ENCODE data around the gene GCG. TPM values are rescaled to one million over a fixed set of nuclear protein-coding genes. Genes with fewer than 3 reads are reported as not detected.

GCG gene
- polyA plus RNA-seq, 1 donor (not counting 4 experiments of a cell fraction or from before 2014, with no cell fraction given) = not detected

DNA sequence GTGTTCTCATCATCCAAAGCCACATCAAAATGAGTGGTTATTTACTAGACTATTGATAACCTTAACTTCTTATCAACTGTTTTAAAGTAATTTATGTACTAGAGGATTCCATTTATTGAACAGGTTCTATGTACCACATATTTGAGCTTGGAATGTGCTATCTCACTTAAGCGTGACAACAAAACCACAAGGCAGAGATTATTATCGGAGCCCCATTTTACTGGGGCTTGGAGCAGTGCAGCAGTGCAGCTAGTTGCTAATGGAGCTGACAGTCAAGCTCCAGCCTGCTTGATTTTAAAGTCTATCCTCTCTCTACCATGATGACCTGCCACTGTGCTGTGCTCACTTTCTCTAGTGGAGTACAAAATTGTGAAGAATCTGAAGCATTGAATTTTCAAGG is 24.6 kb downstream of the GCG start:
- Histone ChIP-seq H4K20me1 (ENCODE audit: control insufficient read depth, extremely low read depth, insufficient read depth, low read length) (no peaks in the 10 kb centered on the region), H2AFZ (ENCODE audit: control insufficient read depth, low read length) (no peak overlapping the region), H3K79me2 (ENCODE audit: control insufficient read depth, insufficient read depth, low read length) (no peaks in the 10 kb centered on the region), H3K9ac (ENCODE audit: control insufficient read depth, extremely low read depth, insufficient read depth, low read length) (no peak overlapping the region), H3K9me3 (ENCODE audit: control insufficient read depth, low read depth, low read length) (no peaks in the 10 kb centered on the region), H3K27me3 (ENCODE audit: control insufficient read depth, extremely low read depth, insufficient read depth, low read length) (no peaks in the 10 kb centered on the region), H3K4me1 (ENCODE audit: control insufficient read depth, extremely low read depth, insufficient read depth, low read length) (no peaks in the 10 kb centered on the region), H3K36me3 (ENCODE audit: control insufficient read depth in 2 of 2, extremely low read depth in 1 of 2, insufficient read depth in 2 of 2, low read length in 2 of 2) (no peaks in the 10 kb centered on the region), H3K4me2 (ENCODE audit: control insufficient read depth, extremely low read depth, insufficient read depth, low read depth, low read length) (no peak overlapping the region), H3K27ac (ENCODE audit: control insufficient read depth, insufficient read depth, low read length) (no peak overlapping the region), H3K4me3 (ENCODE audit: control insufficient read depth in 2 of 3, extremely low read depth in 1 of 3, insufficient read depth in 2 of 3, low read depth in 1 of 3, low read length in 3 of 3) (no peak overlapping the region), H3K9me1 (ENCODE audit: control insufficient read depth, extremely low read depth, insufficient read depth, low read length) (no peaks in the 10 kb centered on the region)
- FAIRE-seq (no peak), DNase-seq (ENCODE audit: low read depth, low spot score) (no peak)
- dilution Hi-C loops (cut with MboI; ENCODE audit: extremely low pct_ligation_motif_present, low sequenced_read_pairs) = no loop called here
- no peak for TF ChIP-seq EZH2 (IDR thresholded peaks at IDR 0.05; ENCODE audit: low read length)
- TF ChIP-seq, protein P1, sequence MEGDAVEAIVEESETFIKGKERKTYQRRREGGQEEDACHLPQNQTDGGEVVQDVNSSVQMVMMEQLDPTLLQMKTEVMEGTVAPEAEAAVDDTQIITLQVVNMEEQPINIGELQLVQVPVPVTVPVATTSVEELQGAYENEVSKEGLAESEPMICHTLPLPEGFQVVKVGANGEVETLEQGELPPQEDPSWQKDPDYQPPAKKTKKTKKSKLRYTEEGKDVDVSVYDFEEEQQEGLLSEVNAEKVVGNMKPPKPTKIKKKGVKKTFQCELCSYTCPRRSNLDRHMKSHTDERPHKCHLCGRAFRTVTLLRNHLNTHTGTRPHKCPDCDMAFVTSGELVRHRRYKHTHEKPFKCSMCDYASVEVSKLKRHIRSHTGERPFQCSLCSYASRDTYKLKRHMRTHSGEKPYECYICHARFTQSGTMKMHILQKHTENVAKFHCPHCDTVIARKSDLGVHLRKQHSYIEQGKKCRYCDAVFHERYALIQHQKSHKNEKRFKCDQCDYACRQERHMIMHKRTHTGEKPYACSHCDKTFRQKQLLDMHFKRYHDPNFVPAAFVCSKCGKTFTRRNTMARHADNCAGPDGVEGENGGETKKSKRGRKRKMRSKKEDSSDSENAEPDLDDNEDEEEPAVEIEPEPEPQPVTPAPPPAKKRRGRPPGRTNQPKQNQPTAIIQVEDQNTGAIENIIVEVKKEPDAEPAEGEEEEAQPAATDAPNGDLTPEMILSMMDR (optimal IDR thresholded peaks at IDR 0.05 in 1 of 3, IDR thresholded peaks at IDR 0.05 in 1 of 3, conservative IDR thresholded peaks at IDR 0.05 in 1 of 3; ENCODE audit: extremely low read depth in 1 of 3, insufficient read depth in 2 of 3, low read length in 3 of 3) = no peak

DNA sequence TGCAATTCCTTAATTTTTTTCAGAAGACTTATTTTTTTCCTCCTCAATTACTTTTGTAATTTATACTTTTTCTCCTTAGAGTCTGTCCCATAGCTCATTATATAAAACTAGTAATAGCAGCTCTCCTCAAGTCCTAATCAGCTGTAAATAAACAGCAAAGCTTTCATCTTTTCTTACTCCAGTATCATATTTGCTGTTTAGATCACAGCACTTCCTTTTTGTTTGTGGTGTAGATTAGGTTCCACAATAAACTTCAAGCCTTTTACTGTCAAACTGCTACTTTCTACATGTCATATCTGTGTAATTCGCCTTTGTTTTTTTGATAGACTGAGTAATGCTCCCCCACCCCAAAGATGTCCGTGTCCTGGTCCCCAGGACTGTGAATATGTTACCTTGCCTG is 25.5 kb downstream of the GCG start:
- Histone ChIP-seq H4K20me1 (ENCODE audit: control insufficient read depth, extremely low read depth, insufficient read depth, low read length) (no peaks in the 10 kb centered on the region), H3K27ac (ENCODE audit: control insufficient read depth, insufficient read depth, low read length) (no peak overlapping the region), H3K4me1 (ENCODE audit: control insufficient read depth, extremely low read depth, insufficient read depth, low read length) (no peaks in the 10 kb centered on the region), H3K4me2 (ENCODE audit: control insufficient read depth, extremely low read depth, insufficient read depth, low read depth, low read length) (no peak overlapping the region), H3K36me3 (ENCODE audit: control insufficient read depth in 2 of 2, extremely low read depth in 1 of 2, insufficient read depth in 2 of 2, low read length in 2 of 2) (no peaks in the 10 kb centered on the region), H3K27me3 (ENCODE audit: control insufficient read depth, extremely low read depth, insufficient read depth, low read length) (no peaks in the 10 kb centered on the region), H2AFZ (ENCODE audit: control insufficient read depth, low read length) (no peak overlapping the region), H3K4me3 (ENCODE audit: control insufficient read depth in 2 of 3, extremely low read depth in 1 of 3, insufficient read depth in 2 of 3, low read depth in 1 of 3, low read length in 3 of 3) (no peak overlapping the region), H3K9me3 (ENCODE audit: control insufficient read depth, low read depth, low read length) (no peaks in the 10 kb centered on the region), H3K79me2 (ENCODE audit: control insufficient read depth, insufficient read depth, low read length) (no peaks in the 10 kb centered on the region), H3K9ac (ENCODE audit: control insufficient read depth, extremely low read depth, insufficient read depth, low read length) (no peak overlapping the region), H3K9me1 (ENCODE audit: control insufficient read depth, extremely low read depth, insufficient read depth, low read length) (no peaks in the 10 kb centered on the region)
- dilution Hi-C loops (cut with MboI; ENCODE audit: extremely low pct_ligation_motif_present, low sequenced_read_pairs) = no loop called here
- no peak for TF ChIP-seq EZH2 (IDR thresholded peaks at IDR 0.05; ENCODE audit: low read length)
- TF ChIP-seq, protein P1 (optimal IDR thresholded peaks at IDR 0.05 in 1 of 3, IDR thresholded peaks at IDR 0.05 in 1 of 3, conservative IDR thresholded peaks at IDR 0.05 in 1 of 3; ENCODE audit: extremely low read depth in 1 of 3, insufficient read depth in 2 of 3, low read length in 3 of 3) = no peak
- no peak for DNase-seq (ENCODE audit: low read depth, low spot score)
- FAIRE-seq = no peak

All from keratinocyte (primary cell).